D341Med (cell line): ENCODE measurements around the gene KCNMA1.

ENCODE experiments used
- DNase-seq: peaks from one replicate; pipeline ENCODE4 v3.0.0; 2012; ENCODE audit warnings: low spot score

The KCNMA1 gene

GRCh38 chr10:76939933-76940468 lies 697.6 kb downstream of the KCNMA1 start:
- no peak for DNase-seq

GRCh38 chr10:76937181-76937600 lies 700.4 kb downstream of the KCNMA1 start:
- DNase-seq: no peak

GRCh38 chr10:76935941-76936613 lies 701.5 kb downstream of the KCNMA1 start:
- DNase-seq: no peak

DNA sequence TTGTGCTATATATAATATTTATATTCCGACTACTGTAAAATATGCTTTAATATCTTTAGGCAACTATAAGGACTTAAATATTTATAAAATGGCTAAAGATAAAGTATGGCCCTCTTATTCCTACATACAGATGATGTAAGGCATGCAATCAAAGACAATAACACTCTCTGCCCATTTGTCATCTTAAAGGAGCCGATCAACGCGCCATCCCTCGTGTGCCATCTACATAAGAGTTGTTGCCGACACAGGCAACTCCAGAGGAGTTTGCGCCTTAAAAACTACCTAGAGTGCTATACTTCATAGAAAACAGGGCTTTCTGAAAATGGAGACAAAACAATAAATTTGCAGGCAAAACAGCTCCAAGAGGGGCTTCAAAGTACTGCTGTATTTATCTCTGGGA lies 709.0 kb downstream of the KCNMA1 start:
- DNase-seq: no peak

DNA sequence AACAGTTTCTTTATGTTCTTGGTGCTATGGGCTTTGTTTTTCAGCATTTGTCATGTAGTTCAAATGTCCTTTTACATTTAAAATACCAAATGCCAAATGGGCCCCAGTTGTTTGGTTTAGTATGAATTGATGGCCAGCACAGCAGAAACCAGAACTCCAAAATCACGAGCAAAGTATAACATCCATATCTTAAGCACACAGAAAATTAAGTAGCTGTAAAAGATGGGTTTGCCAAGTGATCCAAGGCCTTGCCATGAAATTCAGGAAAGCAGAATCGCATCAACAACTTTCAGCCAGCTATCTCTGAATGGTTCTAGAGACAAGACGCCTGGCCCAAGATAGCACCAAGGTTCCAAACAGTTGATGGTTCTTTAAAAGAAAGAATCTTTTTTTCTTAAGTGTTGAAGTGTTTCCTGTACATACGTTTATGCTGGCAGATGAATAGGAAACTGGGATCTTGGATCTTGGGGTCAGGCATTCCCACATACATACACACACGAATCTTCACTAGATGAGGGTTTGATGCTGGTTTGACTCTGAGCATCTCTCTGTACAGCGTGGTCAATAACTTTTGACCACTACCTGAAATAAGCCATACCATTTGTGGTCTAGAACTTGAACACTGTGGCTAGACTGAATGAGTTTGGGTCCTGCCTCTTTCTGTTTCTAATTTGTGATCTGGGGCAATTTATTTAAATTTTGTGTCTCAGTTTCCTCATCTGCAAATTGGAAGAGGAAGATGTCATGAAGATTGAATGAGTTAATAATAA lies 711.8 kb downstream of the KCNMA1 start:
- no peak for DNase-seq

DNA sequence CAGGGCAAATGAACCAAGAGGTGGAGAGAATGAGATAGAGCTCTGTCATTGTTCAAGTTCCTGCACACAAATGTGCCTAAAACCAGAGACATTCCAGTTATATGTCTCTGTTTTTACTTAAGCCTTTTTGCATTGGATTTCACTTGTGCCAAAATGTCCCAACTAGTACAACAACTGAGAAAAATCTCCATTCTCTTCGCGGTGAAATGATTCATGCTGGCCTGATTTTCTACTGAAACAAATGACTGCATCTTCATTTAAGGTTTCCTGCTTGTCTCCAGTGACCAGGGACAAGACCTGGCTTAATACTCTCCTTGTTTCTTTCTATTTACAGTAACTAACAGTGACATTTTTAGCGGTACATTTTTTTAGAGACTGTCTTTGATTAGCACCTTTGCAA lies 714.9 kb downstream of the KCNMA1 start:
- no peak for DNase-seq

- no peak for DNase-seq
Observed at GRCh38 chr10:76921383-76922010, 716.1 kb downstream of the KCNMA1 start.

- DNase-seq: no peak
Observed at GRCh38 chr10:76920581-76920980, 717.0 kb downstream of the KCNMA1 start.

DNA sequence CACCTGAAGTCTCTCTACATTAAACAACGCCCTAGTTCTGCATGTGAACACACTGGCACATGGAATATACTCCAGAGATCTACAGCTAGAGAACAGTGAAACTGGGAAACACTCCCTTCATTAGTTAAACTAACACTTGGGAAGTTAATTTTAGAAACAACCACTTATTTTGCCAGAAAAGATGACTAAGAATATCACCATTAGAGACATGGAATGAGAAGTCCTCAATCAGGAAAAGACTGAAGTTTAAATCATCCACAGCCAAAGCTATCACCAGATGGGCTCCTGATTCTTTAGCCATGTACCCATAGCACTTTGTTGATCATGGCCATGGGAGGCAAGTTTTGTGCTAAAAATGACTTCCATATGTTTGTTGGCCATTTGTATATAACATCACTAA lies 719.5 kb downstream of the KCNMA1 start:
- no peak for DNase-seq

GRCh38 chr10:76917071-76917470 lies 720.5 kb downstream of the KCNMA1 start:
- no peak for DNase-seq

DNA sequence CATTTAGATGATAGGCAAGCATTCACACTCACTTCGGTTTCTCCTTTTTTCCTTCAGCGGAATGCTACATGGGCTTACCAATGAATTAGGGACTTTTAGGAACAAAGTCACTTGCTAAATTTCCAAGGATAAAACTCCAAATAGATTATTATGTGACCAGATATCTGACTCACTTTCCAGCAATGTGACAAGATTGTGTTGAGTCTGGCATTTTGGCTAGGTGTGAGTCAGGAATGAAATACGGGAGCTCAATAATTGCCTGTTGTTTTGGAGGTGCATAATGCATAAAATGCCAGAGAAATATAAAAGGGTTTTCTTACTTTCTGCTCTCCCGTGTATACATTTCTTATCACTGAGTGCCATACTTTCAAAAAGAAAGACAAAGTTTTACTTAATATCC lies 721.1 kb downstream of the KCNMA1 start:
- no peak for DNase-seq

DNA sequence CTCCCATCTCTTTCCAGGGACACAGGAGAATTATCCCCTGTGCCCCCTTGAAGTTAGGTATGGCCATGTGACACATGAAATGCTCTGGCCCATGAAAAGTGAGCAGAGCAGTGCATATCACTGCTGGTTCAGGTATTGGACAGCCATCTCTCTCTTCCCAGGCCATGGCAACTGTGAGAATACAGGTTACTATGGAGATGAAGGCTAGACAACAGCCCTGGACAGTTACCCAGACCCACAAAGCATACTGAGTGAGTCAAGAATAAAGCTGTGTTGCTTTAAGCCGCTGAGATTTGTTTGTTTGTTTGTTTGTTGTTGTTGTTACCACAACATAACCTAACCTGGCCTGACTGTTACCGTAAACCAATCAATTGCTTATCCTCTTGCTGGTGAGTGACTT lies 722.3 kb downstream of the KCNMA1 start:
- no peak for DNase-seq

- DNase-seq: no peak
Observed at GRCh38 chr10:76911184-76911583, 726.4 kb downstream of the KCNMA1 start.

DNA sequence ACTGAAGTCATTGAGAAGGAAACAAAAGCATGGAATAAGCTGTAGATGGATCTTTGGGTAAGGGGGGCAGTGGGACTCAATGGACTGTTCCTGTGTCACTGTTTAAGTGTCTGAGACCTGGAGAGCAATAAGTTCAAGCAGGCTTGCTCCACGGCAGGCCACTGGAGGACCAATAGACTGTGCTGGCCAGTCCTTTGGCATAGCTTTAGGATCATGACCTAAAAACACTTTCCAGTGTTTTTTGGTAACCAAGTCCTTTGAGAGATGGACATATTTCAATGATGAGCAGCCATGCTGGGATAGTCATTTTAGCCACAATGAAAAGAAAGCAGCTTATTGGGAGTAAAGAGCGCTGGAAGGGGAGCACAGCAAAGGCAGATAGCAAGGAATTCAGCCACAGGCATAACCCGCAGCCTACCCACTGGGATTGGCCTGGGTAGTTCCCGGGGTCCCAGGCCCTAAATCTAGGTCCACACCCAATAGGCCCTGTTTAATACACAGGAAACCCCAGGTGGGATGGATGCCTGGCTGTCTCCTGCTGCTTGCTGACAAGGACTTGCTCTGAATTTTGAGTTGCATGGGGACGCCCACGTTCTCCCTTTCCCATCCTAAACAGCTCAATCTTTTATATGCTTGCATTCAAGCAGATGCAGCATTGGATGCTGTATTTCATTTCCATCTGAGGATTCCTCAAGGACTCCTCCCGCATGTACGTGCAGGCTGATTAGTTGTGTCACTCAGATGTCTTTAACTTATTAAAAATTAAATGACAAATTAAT lies 727.2 kb downstream of the KCNMA1 start:
- DNase-seq: no peak

DNA sequence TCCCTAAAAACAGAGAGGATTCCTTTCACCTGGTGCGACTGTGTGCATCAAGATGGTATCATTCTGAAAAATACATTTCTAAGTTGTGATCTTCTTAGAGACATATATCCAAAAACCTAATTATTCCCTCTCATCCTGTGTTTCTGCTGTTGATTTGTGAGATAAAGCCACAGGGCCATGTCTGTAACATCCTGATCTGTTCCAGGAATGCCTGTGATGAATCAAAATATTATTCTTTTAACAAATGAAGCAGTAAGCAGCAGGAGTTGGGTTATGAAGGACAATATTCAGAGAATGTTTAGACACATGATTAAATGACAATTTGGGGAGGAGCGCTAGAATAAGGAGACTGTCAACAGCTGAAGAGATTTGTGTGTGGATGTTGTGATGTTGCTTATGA lies 731.4 kb downstream of the KCNMA1 start:
- DNase-seq: no peak

GRCh38 chr10:76905251-76905650 lies 732.4 kb downstream of the KCNMA1 start:
- no peak for DNase-seq

GRCh38 chr10:76903387-76903945 lies 734.1 kb downstream of the KCNMA1 start:
- DNase-seq: no peak

DNA sequence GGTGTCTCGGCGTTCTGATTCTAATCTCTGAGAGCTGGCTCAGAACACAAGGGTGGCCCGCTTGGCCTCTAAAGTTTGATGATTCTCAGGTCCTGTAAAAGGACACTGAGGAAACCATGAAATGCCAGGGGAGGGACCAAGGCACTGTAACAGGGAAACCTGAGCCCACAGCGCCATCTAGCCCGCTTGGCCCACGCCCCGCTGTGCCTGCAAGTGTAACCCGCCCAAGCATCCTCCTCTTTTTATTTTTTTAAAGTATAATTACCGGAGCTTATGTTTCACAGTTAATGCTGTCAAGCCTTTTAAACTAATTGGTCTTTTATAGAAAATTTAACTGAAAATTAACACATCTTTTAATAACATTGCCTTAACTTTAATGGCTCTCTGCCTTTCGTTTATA lies 734.7 kb downstream of the KCNMA1 start:
- DNase-seq: peak; percentile 66

DNA sequence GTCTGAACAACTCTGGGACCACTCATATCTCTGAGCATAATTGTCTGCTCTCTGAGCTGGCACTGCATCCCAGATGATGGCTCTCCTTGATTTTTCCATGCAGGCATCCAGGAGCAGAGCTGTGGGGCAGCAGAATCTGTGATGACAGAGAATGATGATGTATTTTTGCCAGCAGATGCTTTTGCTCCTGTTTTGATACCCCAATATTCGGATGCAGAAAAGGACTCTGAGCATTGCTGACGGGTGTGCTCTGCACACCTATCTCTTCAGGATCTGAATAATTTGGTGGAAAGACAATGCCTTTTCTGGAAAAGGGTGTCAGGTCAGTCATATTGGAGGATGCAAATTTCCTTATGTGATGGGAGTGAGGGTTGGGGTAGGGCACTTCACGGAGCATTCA lies 735.9 kb downstream of the KCNMA1 start:
- no peak for DNase-seq

DNA sequence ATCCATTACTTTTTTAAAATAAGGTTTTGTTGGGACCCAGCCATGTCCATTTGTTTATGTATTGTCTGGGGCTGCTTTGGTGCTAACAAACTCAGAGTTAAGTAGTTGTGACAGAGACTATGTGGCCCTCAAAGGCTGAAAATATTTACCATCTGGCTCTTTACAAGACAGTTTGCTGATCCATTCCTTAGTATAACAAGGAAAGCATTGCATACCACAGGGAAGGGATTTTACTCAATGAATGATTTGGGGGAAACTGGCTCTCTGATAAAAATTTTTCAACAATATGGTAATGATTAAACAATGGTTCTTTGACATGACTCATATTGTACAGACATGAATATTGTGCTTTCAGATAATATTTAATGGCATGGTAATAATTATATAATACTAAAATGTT lies 738.1 kb downstream of the KCNMA1 start:
- no peak for DNase-seq

DNA sequence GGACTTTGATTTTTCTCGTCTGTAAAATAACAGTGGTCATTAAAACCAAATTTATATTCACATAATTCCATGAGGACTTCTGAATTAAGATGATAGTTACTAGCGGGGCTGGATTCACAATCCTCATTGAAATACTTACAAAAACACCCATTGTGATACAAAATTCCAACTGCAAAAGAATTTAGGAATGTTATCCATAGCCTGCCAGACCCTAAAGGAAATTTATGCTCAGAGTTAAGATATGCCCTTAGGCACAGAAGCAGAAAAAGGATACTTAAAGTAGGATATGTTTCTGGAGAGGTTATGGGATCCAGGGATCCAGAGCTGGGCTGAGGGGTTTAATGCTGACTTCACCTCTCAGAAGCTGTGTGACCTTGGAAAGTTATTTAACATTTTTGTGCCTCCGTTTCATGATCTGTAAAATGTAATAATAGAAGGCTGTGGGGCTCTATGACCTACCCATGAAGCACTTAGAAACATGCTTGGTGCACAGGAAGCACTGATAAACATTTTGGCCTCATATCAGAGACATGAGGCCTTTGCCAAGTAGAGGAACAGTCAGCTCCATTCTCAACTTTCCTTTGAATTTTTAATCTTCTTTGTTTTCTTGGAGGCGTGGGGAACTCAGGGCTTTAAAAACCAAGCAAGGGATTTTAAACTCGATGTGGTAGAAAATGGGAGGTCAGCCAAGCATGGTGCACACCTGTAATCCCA lies 744.7 kb downstream of the KCNMA1 start:
- no peak for DNase-seq
